Breast epithelium (tissue), 3 donors: ENCODE measurements around the gene NRP1.

Source experiments
- POLR2A ChIP-seq: fragments of 450-650 bp; IDR thresholded peaks from one replicate; pipeline ENCODE4 v1.6.1; 2016; ENCODE audit warnings: antibody characterized with exemption, mild to moderate bottlenecking, moderate library complexity
- POLR2AphosphoS5 ChIP-seq, 3 donors: sonication (generic); formaldehyde crosslinking; IDR thresholded peaks; one replicate each; pipeline ENCODE4 v1.6.1; 2017; ENCODE audit warnings: antibody characterized with exemption in 3 of 3
- TF ChIP-seq, protein P1 (sequence below), 3 donors: fragments of 450-650 bp; IDR thresholded peaks; one replicate each; pipeline ENCODE4 v1.5.1; 2016 to 2017; ENCODE audit warnings: antibody characterized with exemption in 3 of 3, mild to moderate bottlenecking in 3 of 3, moderate library complexity in 3 of 3

DNA sequence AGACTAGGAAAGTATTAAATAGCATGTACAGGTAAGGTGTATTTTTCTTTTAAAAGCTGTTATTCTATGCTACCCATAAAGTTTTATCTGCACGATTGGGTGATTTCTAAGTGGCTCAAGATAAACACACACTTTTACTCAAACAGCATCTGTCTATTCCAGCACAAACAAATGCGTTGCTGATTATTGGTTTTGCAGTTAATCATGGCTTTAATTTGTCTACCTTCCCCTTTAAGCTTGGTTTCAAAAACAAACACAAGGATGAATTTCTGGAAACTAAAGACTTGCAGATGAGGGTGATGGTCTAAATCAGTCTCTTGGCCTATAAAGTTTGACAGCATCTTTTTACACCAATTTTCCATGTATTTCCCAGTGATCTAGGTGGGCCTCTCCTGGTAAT lies 94.2 kb downstream of the NRP1 start:
- no peak for TF ChIP-seq POLR2AphosphoS5 (IDR thresholded peaks at IDR 0.05)
- TF ChIP-seq, protein P1, sequence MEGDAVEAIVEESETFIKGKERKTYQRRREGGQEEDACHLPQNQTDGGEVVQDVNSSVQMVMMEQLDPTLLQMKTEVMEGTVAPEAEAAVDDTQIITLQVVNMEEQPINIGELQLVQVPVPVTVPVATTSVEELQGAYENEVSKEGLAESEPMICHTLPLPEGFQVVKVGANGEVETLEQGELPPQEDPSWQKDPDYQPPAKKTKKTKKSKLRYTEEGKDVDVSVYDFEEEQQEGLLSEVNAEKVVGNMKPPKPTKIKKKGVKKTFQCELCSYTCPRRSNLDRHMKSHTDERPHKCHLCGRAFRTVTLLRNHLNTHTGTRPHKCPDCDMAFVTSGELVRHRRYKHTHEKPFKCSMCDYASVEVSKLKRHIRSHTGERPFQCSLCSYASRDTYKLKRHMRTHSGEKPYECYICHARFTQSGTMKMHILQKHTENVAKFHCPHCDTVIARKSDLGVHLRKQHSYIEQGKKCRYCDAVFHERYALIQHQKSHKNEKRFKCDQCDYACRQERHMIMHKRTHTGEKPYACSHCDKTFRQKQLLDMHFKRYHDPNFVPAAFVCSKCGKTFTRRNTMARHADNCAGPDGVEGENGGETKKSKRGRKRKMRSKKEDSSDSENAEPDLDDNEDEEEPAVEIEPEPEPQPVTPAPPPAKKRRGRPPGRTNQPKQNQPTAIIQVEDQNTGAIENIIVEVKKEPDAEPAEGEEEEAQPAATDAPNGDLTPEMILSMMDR (IDR thresholded peaks at IDR 0.05), result no peak
- TF ChIP-seq POLR2A, result no peak
